GM21786 (cell line): ENCODE measurements around the gene PIK3CA.
"Not testable (repeated sequence)": the region's sequence is repeated elsewhere in the genome, so short reads cannot be mapped to it uniquely, and the experiment has no call there.

Source experiments
- ATAC-seq: cut with Tn5 transposase; IDR thresholded peaks from one replicate; pipeline ENCODE4 v1.9.1; 2021; ENCODE audit not compliant: unreplicated experiment

PIK3CA gene

DNA sequence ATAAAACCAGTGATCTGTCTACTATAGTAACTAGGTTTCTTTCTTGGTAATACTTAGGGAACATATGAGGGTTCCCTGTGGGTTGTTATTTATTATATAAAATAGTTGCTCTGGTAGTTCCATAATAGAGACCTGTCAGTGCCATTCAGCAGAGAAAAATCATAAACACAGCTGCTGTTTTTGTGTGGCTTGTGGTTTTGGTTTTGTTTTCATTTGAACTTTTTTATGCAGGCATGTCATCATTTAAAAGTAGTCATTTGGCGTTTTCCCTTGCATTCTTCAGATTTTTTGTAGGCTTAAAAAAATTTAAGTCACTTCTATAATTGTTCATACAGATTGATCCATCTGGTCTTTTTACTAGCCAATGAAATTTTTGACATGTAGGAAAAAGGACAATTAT is 47.9 kb downstream of the PIK3CA start:
- ATAC-seq: peak; percentile 92

DNA sequence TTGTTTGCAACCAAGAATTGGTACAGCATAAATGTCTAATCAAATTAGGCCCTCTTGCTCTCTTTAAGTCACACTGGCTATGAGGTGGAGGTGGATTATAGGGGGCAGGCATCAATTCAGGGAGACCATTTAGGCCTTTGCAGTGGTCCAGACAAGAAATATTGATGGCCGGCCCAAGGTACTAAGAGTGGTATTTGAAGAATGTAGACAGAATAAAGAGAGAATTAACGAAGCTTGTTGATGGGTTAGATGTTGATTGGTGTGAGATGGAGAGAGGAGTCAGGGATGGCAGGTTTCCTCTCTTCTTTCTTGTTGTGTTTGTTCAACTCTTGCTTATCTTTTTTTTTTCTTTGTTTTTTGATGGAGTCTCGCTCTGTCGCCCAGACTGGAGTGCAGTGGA is 48.5 kb downstream of the PIK3CA start:
- no peak for ATAC-seq

DNA sequence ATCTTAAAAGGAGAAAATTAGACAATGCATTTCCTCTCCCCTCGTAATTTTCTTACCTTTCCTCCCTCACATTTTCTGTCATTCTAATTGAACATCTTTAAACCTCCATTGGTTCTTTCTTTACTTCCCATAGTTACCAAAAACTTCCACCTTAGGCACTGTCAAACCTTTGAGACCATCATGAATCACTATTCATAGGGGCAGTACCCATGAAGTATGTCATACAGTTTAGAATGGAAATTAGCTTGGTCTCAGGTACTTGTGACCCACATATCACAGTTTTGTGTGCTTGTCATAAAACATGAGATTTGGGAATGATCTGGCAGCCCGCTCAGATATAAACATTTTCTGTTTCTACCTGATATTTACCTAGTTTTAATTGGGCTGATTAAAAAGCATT is 52.6 kb downstream of the PIK3CA start:
- ATAC-seq: no peak

DNA sequence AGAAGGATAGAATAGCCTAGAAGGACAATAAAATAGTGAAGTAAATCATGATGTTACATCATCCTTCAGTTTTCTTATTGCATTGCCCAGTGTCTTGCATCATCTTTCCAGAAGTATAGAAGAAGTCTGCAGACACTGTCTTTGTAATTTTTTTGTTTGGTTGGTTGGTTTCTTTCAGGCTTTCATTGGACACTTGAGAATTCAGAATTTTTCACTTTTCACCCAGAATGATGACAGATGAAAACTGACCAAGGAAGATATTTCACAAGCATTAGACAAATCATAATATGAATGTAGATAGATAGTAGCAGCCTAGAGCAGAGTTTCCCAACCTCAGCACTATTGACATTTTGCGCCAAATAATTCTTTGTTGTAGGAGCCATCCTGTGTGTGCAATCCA is 67.4 kb downstream of the PIK3CA start:
- ATAC-seq: not testable (repeated sequence)

DNA sequence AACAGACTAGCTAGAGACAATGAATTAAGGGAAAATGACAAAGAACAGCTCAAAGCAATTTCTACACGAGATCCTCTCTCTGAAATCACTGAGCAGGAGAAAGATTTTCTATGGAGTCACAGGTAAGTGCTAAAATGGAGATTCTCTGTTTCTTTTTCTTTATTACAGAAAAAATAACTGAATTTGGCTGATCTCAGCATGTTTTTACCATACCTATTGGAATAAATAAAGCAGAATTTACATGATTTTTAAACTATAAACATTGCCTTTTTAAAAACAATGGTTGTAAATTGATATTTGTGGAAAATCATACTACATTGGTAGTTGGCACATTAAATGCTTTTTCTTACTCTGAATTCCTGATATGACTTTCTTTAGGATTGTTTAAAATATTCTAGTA is 70.1 kb downstream of the PIK3CA start:
- ATAC-seq: not testable (repeated sequence)

DNA sequence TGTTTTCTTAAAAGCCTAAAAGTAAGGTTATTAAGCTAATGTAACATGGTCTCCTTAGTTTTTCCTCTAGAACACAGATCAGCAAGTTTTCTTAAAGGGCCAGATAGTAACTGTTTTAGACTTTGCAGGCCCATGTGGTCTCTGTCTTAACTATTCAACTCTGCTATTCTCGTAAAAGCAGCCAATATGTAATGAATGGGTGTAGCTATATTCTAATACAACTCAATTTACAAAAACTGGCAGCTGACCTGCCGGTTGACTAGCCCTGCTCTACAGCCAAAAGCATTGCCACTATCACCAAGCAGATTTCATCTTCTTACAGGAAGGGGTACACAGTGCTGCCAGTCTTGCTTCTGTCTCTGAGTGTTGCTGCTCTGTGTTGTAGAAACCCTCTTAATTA is 75.4 kb downstream of the PIK3CA start:
- no peak for ATAC-seq

DNA sequence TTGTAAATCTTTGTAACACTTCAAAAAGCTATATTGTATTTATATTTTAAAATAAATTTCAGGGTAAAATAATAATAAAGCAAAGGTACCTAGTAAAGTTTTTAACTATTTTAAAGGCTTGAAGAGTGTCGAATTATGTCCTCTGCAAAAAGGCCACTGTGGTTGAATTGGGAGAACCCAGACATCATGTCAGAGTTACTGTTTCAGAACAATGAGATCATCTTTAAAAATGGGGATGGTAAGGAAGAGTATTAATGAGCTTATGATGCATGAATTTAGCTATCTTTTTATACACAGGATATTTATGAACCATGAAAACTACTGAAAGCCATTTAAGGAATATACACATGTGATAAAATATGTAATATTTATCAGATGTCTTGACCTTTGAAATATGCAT is 76.4 kb downstream of the PIK3CA start:
- ATAC-seq: no peak

DNA sequence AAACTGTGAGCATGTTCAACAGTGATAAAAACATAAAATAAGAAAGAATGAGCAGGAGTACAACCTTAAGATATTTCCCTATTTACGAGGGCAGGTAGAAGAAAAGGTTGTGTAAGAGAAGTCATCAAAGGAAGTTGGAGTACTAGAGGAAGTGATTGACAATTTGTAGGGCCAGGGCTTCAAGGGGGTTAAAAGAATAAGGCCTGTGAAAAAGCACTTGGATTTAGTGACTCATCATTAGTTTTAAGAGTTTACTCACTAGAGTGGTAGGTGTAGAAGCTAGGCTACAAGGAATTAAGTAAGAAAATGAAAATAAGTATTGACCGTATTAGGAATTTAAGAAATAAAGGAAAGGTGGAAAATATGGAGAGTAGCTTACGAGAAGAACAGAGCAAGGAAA is 79.2 kb downstream of the PIK3CA start:
- ATAC-seq: no peak

DNA sequence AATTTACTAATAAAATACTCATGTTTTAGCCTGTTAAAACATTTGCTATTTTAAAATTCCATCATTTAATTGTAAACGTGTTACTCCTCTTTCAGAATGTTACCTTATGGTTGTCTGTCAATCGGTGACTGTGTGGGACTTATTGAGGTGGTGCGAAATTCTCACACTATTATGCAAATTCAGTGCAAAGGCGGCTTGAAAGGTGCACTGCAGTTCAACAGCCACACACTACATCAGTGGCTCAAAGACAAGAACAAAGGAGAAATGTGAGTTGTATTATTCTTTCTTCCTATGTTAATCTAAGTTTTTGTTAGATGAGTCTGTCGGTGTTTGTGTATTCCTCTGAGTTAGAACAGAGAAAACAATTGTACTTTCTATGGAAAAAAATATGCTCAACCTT is 81.0 kb downstream of the PIK3CA start:
- no peak for ATAC-seq

DNA sequence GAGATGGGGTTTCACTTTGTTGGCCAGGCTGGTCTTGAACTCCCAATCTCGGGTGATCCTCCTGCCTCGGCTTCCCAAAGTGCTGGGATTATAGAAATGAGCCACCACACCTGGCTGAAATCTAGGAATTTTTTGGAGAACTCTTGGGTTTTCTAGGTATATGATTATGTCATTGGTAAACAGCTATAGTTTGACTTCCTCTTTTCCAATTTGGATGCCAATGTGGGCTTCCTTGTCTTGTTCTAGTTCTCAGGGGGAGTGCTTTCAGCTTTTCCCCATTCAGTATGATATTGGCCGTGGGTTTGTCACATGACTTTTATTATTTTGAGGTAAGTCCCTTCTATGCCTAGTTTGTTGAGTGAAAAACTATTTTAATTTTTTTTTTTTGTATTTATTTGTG is 84.9 kb downstream of the PIK3CA start:
- no peak for ATAC-seq

DNA sequence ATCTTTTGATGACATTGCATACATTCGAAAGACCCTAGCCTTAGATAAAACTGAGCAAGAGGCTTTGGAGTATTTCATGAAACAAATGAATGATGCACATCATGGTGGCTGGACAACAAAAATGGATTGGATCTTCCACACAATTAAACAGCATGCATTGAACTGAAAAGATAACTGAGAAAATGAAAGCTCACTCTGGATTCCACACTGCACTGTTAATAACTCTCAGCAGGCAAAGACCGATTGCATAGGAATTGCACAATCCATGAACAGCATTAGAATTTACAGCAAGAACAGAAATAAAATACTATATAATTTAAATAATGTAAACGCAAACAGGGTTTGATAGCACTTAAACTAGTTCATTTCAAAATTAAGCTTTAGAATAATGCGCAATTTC is 86.0 kb downstream of the PIK3CA start:
- ATAC-seq: no peak

DNA sequence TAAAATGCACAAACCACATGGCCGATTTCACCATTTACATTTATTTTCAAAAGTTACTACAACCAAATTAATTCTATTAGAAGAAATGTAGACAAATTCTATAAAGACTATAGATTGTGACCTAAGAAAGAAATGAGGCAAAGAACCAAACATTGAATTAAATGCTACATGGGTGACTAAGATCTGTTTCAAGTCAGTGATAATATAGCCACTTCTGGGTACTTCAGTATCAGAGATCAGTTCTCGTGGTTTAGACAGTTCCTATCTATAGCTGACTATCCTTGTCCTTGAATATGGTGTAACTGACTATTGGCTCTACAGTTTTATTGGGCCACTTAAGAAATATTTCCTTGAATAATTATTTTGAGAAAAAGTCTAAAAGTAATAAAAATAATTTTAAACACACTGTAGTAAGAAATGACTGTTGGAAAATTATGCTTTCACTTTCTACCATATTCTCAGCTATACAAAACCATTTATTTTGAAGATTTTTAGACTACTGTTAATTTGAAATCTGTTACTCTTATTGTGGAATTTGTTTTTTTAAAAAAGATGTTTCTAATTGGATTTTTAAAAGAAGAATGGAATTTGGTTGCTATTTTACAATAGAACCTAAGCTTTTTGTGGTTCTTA is 88.6 kb downstream of the PIK3CA start:
- ATAC-seq: peak; percentile 82

DNA sequence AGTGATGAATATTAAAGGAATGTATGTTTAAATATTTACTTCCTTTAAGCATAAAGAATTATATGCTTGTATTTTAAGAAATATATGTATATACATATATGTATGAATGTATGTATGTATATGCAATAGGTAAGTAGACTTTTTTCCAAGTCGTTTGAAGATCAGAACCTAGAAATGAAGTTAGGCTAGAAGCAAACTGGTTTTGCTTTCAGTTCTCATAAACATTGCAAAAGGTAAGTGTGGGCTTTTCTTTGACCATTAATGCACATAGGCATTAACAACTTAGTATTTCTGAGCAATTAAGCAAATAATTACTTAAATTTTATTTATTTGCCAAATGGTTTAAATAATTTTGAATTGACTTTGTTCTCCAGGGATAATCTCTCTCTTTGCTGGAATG is 92.1 kb downstream of the PIK3CA start:
- not testable (repeated sequence) for ATAC-seq

DNA sequence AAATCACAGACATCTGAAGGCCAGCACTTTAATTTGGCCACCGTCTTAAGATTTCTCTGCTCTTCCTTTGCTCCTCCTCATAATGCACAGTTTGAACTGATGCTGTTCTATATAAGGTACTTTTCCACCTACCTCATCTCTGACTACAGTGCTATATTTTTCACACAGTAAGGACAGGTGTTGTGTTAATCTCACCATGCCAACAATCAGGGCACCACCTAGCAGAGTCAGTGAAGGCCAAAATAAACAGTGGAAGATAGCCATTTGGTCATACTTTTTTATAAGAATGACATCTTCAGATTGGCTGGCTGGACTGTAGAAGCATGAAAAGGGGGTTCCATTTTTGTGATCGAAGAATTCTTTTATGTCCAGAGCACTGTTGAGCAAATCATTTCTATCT is 94.7 kb downstream of the PIK3CA start:
- ATAC-seq: not testable (repeated sequence)

DNA sequence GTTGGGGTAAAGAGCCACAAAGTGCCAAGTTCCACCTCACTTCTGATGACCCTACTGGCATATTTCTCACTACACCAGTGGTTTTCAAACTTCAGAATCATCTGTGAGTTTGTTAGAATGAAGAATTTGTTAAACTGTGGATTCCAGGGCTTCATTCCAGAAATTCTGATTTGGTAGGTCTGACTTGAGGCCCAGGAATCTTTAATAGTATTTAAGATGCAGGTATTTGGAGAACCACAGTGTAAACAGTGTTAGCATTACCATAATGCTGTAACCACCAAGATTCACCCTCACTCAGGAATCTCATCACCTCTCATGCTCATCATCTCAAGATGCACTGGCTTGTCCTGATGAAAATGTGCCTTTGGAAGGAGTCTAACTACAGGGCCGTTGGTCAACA is 96.7 kb downstream of the PIK3CA start:
- ATAC-seq: no peak

DNA sequence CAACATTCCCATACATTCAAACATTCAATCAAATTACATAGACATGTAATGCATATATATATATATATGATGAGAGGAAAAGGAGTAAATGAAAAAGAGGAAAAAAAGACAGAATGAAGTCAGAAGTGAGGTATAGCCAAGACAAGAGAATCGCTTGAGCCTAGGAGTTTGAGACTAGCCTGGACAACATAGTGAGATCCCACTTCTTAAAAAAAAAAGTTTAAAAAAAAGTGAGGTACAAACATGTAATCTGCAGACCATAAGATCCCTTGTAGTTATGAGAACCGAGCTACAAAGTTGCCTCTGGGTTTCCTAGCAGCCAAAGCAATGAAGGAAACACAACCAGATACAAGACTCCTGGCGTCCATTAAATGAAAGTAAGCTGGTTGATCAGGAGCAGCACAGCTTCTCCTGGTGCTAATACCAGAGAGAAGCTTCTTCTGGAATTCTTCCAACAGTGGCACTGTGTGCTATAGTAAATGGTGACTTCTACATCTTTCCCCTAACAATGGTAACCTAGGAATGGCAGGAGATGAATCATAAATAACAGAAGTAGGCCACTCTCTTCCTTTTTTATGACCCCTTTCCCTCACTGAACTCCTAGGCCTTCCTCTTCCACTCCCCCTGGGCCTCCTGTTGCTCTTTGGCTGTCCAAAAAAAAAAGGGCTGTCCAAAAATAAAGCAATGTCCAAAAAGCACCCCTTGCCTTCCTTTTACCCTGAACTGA is 99.3 kb downstream of the PIK3CA start:
- ATAC-seq: no peak

DNA sequence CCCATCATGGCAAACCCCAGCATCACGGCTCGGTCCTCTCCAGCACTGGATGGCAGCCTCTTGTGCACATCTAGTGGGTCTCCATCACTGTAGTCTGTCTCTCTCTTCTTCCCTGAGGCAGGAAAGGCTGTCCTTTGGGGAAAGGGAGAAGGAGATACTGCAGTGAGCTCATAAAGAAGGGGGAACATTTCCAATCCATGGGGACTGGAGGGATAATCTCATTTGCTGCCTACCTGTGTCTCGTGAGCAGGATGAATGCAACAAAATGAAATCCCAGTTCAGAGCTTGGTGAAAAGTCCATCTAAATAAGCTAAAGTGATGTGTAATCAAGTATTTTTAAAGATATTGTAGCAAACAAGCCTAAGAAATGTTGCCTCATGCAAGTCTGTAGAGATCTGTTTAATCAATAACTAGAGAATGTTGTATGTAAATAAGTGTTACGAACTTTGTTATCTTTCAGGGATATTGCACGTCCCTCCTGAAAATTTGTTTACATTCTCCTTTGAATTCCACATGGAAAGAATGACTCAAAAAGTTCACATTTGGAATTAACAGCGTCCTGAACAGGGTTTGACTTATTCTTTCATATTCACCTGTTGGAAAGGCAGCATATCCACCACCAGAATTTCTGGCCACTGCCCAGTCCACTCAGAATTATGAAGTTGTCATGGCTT is 102.8 kb downstream of the PIK3CA start, which contains the start of gene KCNMB3:
KCNMB3 (minus strand) TSS at position 312 of the 674 bp plus-strand sequence; CDS start at position 188, 124 bp downstream.
- no peak for ATAC-seq

DNA sequence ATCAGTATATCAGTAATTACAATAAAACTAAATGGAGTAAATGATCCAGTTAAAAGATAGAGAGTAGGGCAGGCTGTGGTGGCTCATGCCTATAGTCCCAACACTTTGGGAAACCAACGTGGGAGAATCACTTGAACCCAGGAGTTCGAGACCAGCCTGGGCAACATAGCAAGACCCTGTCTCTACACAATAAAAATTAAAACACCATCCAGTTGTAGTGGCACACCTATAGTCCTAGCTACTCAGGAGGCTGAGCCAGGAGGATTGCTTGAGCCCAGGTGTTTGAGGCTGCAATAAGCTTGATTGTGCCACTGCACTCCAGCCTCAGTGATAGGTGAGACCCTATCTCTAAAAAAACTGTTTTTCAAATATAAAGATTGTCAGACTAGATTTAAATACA is 108.7 kb downstream of the PIK3CA start:
- no peak for ATAC-seq

DNA sequence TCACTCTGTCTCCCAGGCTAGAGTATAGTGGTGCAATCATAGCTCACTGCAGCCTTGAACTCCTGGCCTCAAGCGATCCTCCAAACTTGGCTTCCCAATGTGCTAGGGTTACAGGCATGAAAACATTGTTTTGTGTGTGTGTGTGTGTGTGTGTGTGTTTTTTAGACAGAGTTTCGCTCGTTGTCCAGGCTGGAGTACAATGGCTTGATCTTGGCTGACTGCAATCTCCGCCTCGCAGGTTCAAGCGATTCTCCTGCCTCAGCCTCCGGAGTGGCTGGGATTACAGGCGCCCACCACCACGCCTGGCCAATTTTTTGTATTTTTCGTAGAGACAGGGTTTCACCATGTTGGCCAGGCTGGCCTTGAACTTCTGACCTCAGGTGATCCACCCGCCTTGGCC is 109.6 kb downstream of the PIK3CA start:
- not testable (repeated sequence) for ATAC-seq

DNA sequence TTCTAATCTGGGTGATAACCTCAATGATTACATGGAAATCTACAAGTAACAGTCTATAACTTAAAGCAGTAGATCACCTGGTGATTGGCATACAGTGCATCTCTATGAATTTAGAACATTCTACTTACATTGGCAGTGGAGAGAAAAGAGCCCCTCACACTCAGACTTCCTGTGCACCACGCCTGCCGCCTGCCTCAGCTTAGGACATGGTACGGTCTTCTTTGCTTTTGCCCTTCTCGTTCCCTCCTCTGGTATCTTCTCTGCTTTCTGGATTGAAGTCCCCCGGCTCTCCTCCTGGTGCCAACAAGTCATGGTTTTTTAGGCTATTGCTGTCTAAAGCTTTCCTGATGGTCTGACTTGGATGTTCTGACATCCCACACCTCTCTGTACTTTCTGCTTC is 110.7 kb downstream of the PIK3CA start:
- ATAC-seq: no peak

DNA sequence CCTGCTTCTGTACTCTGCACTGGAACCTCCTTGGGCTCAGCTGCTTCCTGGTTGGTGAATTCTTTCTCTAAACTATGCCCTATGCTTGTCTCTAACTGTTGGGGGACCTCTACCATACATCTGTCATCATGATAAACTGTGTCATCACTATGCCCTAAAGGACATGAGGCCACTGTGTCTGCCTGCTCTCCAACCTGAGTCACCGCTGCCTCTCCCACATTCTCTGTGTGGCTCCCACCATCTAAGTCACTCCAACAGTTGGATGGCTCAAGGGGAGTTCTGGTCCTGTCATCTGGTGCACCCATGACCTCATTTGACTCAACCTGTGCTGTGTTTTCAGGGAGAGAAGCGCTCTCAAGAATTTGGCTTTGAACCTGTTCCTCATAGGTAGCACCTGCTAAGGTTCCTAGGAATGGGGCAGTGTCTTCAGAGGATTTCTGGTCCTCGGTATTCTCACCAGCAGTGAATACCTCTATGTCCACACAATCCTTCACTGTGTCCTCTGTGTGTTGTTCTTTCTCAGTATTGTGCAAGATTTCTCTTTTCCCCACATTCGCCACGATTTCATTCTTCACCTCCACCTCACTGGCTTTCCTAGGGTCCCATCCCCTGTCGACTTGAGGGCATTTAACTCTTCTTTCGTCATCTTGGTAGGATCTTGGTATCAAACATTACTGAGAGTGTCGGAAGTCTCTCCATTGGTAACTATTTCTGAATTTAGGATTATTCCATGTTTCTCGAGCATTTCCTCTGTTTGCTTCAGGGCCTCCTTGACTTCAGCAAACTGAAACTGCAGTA is 112.0 kb downstream of the PIK3CA start:
- not testable (repeated sequence) for ATAC-seq
